Inferior parietal cortex (tissue), 1 donor: ENCODE measurements around the gene SHB.

Experiments used
- DNase-seq: peaks from one replicate; pipeline ENCODE4 v3.0.0-alpha.2; 2016; ENCODE audit errors: extremely low spot score

The SHB gene

GRCh38 chr9:37935096-37935495 lies 133.9 kb downstream of the SHB start:
- no peak for DNase-seq

DNA sequence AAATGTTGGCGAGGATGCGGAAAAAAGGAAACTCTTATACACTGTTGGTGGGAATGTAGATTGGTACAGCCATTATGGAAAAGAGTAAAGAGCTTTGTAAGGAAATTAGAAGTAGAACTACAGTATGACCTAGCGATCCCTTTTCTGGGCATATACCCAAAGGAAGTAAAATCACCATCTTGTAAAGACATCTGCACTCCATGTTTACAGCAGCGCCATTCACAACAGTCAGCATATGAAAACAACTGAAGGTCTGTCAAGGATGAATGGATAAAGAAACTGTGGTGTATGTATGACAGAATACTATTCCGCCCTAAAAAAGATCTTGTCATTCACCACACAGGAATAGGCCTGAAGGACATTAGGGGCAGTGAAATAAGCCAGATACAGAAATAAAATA lies 137.4 kb downstream of the SHB start:
- DNase-seq: no peak

- DNase-seq: no peak
Measured at GRCh38 chr9:37929441-37929895, 139.6 kb downstream of the SHB start.

- no peak for DNase-seq
Measured at GRCh38 chr9:37928552-37929430, 140.2 kb downstream of the SHB start.

DNA sequence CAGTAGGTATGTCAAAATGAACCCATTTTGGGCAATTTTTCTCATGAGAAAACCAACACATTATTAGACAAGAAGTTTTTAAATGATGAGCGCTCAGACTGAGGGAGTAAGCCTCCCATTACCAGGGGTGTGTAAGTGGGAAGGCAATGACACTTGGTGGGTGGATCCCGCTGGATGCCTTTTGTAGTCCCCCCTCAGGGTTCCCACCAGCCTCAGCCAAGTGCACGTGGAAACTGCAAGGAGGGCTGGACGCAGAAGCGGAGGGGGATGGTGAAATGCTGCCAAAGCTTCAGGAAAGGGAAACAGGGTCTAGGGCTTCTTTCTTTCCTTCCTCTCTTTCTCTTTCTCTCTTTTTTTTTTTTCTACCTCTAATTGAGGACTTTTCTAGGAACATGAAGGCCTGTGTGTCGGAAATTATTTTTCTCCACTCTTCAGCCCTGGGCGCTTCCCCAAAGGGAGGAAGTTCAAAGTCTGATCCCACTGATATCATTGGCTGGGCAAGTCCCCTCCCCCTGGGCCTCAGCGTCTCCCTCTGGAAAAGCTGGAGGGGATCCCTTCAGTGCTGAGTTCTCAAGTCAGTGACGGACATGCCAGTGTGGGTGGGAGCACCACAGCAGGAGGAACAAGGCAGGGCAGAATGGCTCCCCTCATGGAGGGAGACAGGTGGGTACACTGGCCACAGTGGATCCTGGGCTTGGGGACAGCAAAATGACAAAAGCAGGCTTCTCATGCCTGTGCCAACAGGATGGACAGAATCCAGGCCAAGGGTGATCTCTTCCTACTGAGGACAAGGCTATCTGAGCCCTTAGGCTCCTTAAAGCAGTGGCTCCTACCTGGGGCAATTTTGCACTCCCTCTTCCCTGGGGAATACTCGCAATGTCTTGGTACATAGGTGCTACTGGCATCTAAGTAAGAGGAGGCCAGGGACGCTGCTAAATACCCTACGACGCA lies 141.2 kb downstream of the SHB start:
- no peak for DNase-seq

- no peak for DNase-seq
Measured at GRCh38 chr9:37927132-37927531, 141.9 kb downstream of the SHB start.

DNA sequence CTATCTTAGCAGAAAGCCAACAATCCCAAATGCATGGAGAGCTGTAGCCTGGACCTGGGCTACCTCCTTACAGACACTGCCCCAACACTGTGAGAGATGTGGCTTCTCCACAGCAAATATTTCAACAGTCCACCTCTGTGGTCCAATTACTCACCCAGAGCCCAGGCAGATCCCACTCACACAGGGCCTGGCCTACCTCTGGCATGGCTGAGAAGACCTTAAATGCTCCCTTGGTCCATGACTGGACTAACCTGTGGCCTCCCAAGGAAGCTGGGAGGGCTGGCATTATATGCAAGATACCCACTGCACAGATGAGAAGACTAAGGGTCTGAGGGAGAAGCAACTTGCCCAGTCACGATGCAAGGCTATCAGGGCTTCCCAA lies 142.3 kb downstream of the SHB start:
- no peak for DNase-seq

GRCh38 chr9:37925786-37926736 lies 143.0 kb downstream of the SHB start:
- DNase-seq: no peak

DNA sequence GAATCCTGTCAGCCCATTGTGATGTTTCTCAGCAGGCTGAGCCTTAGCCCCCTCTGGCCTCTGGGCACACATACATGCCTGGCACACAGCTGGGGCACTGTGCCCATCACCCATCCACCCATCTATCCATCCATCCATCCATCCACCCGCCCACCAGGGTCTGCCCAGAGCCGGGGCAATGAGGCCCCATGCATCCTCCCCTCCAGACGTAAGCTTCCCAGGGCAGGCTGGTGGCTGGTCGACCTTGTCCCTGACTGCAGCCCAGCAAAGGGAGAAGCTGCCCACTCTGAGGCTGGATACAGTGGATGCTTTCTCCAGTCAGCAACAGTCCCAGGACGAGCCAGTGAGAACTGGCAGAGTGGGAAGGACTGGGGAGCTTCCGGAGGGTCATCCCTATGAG lies 144.0 kb downstream of the SHB start:
- no peak for DNase-seq

DNA sequence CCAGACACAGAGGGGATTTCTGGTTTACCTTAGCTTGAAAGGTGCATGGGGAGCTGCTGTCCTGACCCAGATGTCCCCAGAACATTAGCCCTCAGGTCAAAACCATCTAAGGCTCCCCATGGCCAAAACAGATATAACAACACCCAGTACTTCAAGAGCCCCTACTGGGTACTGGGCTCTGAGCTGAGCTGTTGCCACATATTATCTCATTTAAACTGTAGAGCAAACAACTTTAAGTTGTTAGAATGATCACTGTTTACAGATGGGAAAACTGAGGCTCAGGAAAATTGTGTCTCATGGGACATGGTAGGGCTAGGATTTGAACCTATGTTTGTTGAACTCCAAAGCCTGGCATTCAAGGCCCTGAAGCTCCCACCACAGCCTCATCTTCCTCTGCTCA lies 144.5 kb downstream of the SHB start:
- no peak for DNase-seq

- no peak for DNase-seq
Measured at GRCh38 chr9:37923796-37924427, 145.1 kb downstream of the SHB start.

DNA sequence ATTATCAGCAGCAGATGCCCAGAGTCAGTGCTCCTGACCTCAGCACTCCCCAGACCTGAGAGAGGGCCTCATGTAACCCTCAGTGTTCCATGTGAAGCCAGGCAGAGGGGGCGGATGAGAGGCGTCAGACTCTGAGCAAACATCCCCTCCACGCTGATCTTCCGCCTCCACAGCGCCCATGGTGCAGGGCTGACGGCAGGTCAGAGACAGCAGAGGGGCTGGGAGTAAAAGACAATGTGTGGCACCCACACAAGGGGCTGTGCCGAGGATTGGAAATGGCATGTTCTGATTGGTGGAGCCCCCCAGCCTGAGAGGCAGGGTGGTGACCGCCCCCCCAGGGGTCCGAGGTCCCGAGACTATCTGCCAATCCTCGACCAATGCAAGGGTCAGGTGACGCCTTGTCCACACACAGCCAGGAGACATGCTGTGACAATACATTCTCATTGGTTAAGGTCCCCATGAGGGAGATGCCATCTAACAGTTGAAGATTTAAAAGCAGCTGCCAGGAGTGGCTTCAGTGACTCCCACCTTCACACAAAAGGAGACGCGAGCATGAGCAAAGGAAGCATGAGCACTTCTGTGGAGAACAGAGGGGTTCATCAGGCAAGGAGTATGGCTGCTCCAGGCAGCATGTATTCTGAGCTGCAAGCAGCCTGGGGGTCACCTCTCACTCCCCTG lies 145.8 kb downstream of the SHB start:
- DNase-seq: no peak

GRCh38 chr9:37922363-37923117 lies 146.5 kb downstream of the SHB start:
- no peak for DNase-seq

- DNase-seq: no peak
Measured at GRCh38 chr9:37921546-37922300, 147.3 kb downstream of the SHB start.

DNA sequence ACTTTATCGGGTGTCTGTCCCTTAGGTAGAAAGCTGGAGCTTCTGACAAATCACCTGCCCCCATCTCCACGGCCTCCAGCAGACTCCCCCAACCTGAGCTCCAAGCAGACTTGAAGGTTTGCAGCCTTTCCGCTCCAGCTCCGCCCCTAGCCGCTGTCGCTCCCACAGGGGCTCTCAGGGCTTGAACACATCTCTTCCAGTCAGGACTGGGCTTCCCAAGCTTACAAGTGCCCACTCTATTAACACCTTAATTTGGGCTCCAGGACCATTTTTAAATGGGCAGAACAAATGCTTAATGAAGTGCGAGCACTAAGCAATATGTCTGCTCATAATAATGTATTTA lies 147.9 kb downstream of the SHB start:
- no peak for DNase-seq

DNA sequence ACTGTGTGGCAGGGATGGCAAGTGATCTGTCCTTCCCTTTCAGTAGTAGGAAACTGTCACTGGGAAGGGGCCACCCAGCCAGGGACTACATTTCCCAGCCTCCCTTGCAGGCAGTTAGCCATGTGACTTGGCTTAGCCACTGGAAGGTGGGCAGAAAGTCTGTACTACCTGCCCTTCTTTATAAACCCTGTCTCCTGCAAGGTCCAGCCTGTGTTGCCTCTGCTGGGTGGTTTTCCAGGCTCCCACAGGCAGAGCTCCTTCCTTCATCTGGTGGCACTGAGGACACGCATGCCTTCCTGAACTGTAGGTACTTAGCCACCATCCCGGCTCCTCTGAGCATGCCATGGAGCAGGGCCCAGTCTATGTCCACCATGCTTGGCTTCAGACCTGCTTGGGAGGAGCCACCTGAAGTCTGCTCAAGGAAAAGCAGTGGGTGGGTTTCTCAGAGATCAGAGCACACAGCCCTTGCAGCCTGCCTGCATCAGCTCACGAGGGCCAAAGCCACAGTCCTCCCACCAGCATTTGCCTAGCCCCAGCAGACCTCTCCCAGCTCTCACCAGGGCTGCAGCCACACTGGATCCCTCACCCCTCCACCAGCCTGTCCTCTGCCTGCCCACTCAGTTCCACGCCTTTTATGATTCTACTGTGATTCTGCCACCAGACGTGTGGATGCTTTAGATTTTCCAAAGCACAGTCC lies 148.4 kb downstream of the SHB start:
- no peak for DNase-seq

- no peak for DNase-seq
Measured at GRCh38 chr9:37919956-37920335, 149.1 kb downstream of the SHB start.

GRCh38 chr9:37919246-37919955 lies 149.6 kb downstream of the SHB start:
- no peak for DNase-seq
